Fibroblast of peridontal ligament (primary cell): ENCODE results near the gene SHQ1.
"Not testable (repeated sequence)": the region's sequence is repeated elsewhere in the genome, so short reads cannot be mapped to it uniquely, and the experiment has no call there.

Experiments used
- DNase-seq: peaks from one replicate; pipeline ENCODE4 v3.0.0-alpha.2; 2010; ENCODE audit errors: extremely low read depth

The SHQ1 gene

GRCh38 chr3:72800869-72801268, 47.4 kb downstream of the SHQ1 start:
- DNase-seq: no peak

GRCh38 chr3:72798552-72799195, 49.6 kb downstream of the SHQ1 start:
- peak; percentile 8 for DNase-seq

- peak; percentile 35 for DNase-seq
Measured at GRCh38 chr3:72797773-72798543, 50.3 kb downstream of the SHQ1 start.

GRCh38 chr3:72794079-72794478, 54.2 kb downstream of the SHQ1 start:
- DNase-seq: no peak

GRCh38 chr3:72791161-72791560, 57.1 kb downstream of the SHQ1 start:
- no peak for DNase-seq

- no peak for DNase-seq
Measured at GRCh38 chr3:72789786-72790185, 58.5 kb downstream of the SHQ1 start.

- DNase-seq: not testable (repeated sequence)
Measured at GRCh38 chr3:72788232-72788631, 60.0 kb downstream of the SHQ1 start.

GRCh38 chr3:72786668-72787067, 61.6 kb downstream of the SHQ1 start:
- DNase-seq: no peak

GRCh38 chr3:72784226-72784625, 64.0 kb downstream of the SHQ1 start:
- DNase-seq: no peak

GRCh38 chr3:72782521-72782920, 65.7 kb downstream of the SHQ1 start:
- no peak for DNase-seq

GRCh38 chr3:72769758-72770540, 78.3 kb downstream of the SHQ1 start:
- DNase-seq: no peak

- no peak for DNase-seq
Measured at GRCh38 chr3:72768936-72769335, 79.3 kb downstream of the SHQ1 start.

- DNase-seq: no peak
Measured at GRCh38 chr3:72768481-72768880, 79.8 kb downstream of the SHQ1 start.

- no peak for DNase-seq
Measured at GRCh38 chr3:72768006-72768441, 80.2 kb downstream of the SHQ1 start.

GRCh38 chr3:72766866-72767265, 81.4 kb downstream of the SHQ1 start:
- DNase-seq: no peak

- no peak for DNase-seq
Measured at GRCh38 chr3:72763751-72764440, 84.3 kb downstream of the SHQ1 start.

GRCh38 chr3:72761410-72761809, 86.8 kb downstream of the SHQ1 start:
- DNase-seq: no peak

- DNase-seq: no peak
Measured at GRCh38 chr3:72760225-72760624, 88.0 kb downstream of the SHQ1 start.

GRCh38 chr3:72756900-72757299, 91.3 kb downstream of the SHQ1 start:
- no peak for DNase-seq

GRCh38 chr3:72754582-72754981, 93.7 kb downstream of the SHQ1 start:
- no peak for DNase-seq

- no peak for DNase-seq
Measured at GRCh38 chr3:72753495-72753894, 94.8 kb downstream of the SHQ1 start.

- no peak for DNase-seq
Measured at GRCh38 chr3:72750405-72750965, 97.8 kb downstream of the SHQ1 start.
